GM23338 (cell line): Measurements from ENCODE around the gene NET1. TPM values are rescaled to one million over a fixed set of nuclear protein-coding genes. Genes with fewer than 3 reads are reported as not detected.

Experiments
- ATAC-seq: fragments of 200-7000 bp; cut with Tn5 transposase; 3 replicates; pipeline ENCODE4 v1.9.1; 2020
- DNase-seq: peaks from one replicate; pipeline ENCODE4 v3.0.0-alpha.2; 2015; ENCODE audit warnings: low spot score
- H2AFZ ChIP-seq: fragments of 200-600 bp; sonication (generic); 2 replicates; pipeline ENCODE4 v1.8.0; 2016; ENCODE audit warnings: antibody characterized with exemption, mild to moderate bottlenecking, moderate library complexity
- H3F3A ChIP-seq: fragments of 200-600 bp; sonication (generic); replicated peaks from 2 replicates; pipeline ENCODE4 v1.8.0; 2017; ENCODE audit warnings: antibody characterized with exemption, mixed run types, low read depth
- H3K27ac ChIP-seq: fragments of 200-600 bp; sonication (generic); 2 replicates; pipeline ENCODE4 v1.6.1; 2016; ENCODE audit warnings: low read depth
- H3K27me3 ChIP-seq: fragments of 200-600 bp; sonication (generic); 2 replicates; pipeline ENCODE4 v1.8.0; 2016; ENCODE audit warnings: mild to moderate bottlenecking, mixed run types, moderate library complexity; ENCODE audit not compliant: insufficient read depth
- H3K36me3 ChIP-seq: fragments of 200-600 bp; sonication (generic); 2 replicates; pipeline ENCODE4 v1.8.0; 2016; ENCODE audit warnings: mild to moderate bottlenecking; ENCODE audit not compliant: insufficient read depth
- H3K4me1 ChIP-seq: fragments of 200-600 bp; sonication (generic); 2 replicates; pipeline ENCODE4 v1.8.0; 2016; ENCODE audit warnings: mild to moderate bottlenecking, moderate library complexity; ENCODE audit not compliant: insufficient read depth
- H3K4me2 ChIP-seq: fragments of 200-600 bp; sonication (generic); 2 replicates; pipeline ENCODE4 v1.7.1; 2017; ENCODE audit warnings: mixed run types
- H3K4me3 ChIP-seq: fragments of 200-600 bp; sonication (generic); 2 replicates; pipeline ENCODE4 v1.6.1; 2016; ENCODE audit warnings: mixed run types
- H3K79me2 ChIP-seq: fragments of 200-600 bp; sonication (generic); replicated peaks from 2 replicates; pipeline ENCODE4 v1.8.0; 2017; ENCODE audit warnings: mild to moderate bottlenecking; ENCODE audit not compliant: insufficient read depth
- H3K9me2 ChIP-seq: fragments of 200-600 bp; sonication (generic); 2 replicates; pipeline ENCODE4 v1.8.0; 2017; ENCODE audit not compliant: insufficient read depth
- H4K20me1 ChIP-seq: fragments of 200-600 bp; sonication (generic); replicated peaks from 2 replicates; pipeline ENCODE4 v1.8.0; 2017; ENCODE audit warnings: mild to moderate bottlenecking; ENCODE audit not compliant: insufficient read depth
- H3K27ac Mint-ChIP-seq: 2 replicates; pipeline ENCODE4 v1.8.0; 2020; ENCODE audit warnings: inconsistent platforms, mild to moderate bottlenecking, moderate library complexity, mixed read lengths
- H3K27me3 Mint-ChIP-seq: 3 replicates; pipeline ENCODE4 v1.8.0; 2022; ENCODE audit warnings: low read depth, mild to moderate bottlenecking, moderate library complexity, mixed read lengths, inconsistent platforms; ENCODE audit not compliant: insufficient read depth, poor library complexity
- H3K36me3 Mint-ChIP-seq: 3 replicates; pipeline ENCODE4 v1.8.0; 2021; ENCODE audit warnings: low read depth, mild to moderate bottlenecking, inconsistent platforms, moderate library complexity, mixed read lengths
- H3K4me1 Mint-ChIP-seq: 3 replicates; pipeline ENCODE4 v1.8.0; 2020; ENCODE audit warnings: mild to moderate bottlenecking, inconsistent platforms, mixed read lengths
- H3K4me3 Mint-ChIP-seq: 3 replicates; pipeline ENCODE4 v1.8.0; 2021; ENCODE audit warnings: moderate library complexity, mild to moderate bottlenecking, inconsistent platforms, mixed read lengths
- H3K9me3 Mint-ChIP-seq: 3 replicates; pipeline ENCODE4 v1.8.0; 2020; ENCODE audit warnings: moderate library complexity, mild to moderate bottlenecking, inconsistent platforms, mixed read lengths
- CREB1 ChIP-seq: fragments of 250-450 bp; sonication (Bioruptor Pico); IDR thresholded peaks from 2 replicates; pipeline ENCODE4 v1.5.0; 2020; ENCODE audit warnings: low read depth, mild to moderate bottlenecking, moderate library complexity
- EZH2 ChIP-seq: fragments of 200-600 bp; sonication (generic); IDR thresholded peaks from one replicate; pipeline ENCODE4 v1.8.0; 2017; ENCODE audit warnings: antibody characterized with exemption, mild to moderate bottlenecking, low read depth; ENCODE audit not compliant: unreplicated experiment
- JUNB ChIP-seq: IDR thresholded peaks from one replicate; pipeline ENCODE4 v1.6.1; 2016; ENCODE audit warnings: antibody characterized with exemption; ENCODE audit not compliant: unreplicated experiment
- NANOG ChIP-seq: IDR thresholded peaks from 2 replicates; pipeline ENCODE4 v1.6.1; 2016; ENCODE audit warnings: antibody characterized with exemption, borderline replicate concordance
- REST ChIP-seq: IDR thresholded peaks from one replicate; pipeline ENCODE4 v1.6.1; 2018; ENCODE audit warnings: antibody characterized with exemption; ENCODE audit not compliant: unreplicated experiment
- ZNF114 ChIP-seq: fragments of 250-450 bp; sonication (Bioruptor Pico); IDR thresholded peaks from 2 replicates; pipeline ENCODE4 v1.5.0; 2020; ENCODE audit warnings: mild to moderate bottlenecking, moderate library complexity
- ZNF331 ChIP-seq: fragments of 250-450 bp; sonication (Bioruptor Pico); IDR thresholded peaks from 2 replicates; pipeline ENCODE4 v1.5.0; 2020; ENCODE audit warnings: low read depth, mild to moderate bottlenecking, moderate library complexity
- ZNF462 ChIP-seq: fragments of 250-450 bp; sonication (Bioruptor Pico); IDR thresholded peaks from 2 replicates; pipeline ENCODE4 v1.5.0; 2020; ENCODE audit warnings: mild to moderate bottlenecking, moderate library complexity
- polyA plus RNA-seq: library from polyadenylated mRNA; unstranded; fragments of >200 nt; fragmentation: Nextera tagmentation; extraction: Ambion mirVana; gene quantifications from 2 replicates; pipeline ENCODE4 v1.2.1, GENCODE V29; 2016
- total RNA-seq: library from RNA; depleted of rRNA; stranded (reverse); fragments of >200 nt; shearing (Covaris generic); gene quantifications from 2 replicates; pipeline ENCODE4 v1.2.3, GENCODE V29; 2014

The NET1 gene
- total and polyA plus RNA-seq, 2 experiments from 2014 or later = 47.9 to 93.9 TPM

GRCh38 chr10:5481121-5481520 lies 68.8 kb downstream of the NET1 start:
- Mint-ChIP-seq H3K4me3 (no peak overlapping the region), H3K4me1 (peaks cover 14% of the 10 kb centered on the region), H3K9me3 (peaks cover 3% of the 10 kb centered on the region; the same call in 1 of the 3 replicates), H3K27ac (no peak overlapping the region), H3K27me3 (peaks cover 26% of the 10 kb centered on the region), H3K36me3 (no peaks in the 10 kb centered on the region; the same call in 2 of the 3 replicates)
- Histone ChIP-seq H3K4me2 (no peak overlapping the region), H2AFZ (no peak overlapping the region; the same call in 1 of the 2 replicates), H3K36me3 (no peaks in the 10 kb centered on the region), H3K27ac (no peak overlapping the region), H3K4me1 (peaks cover 13% of the 10 kb centered on the region), H3K27me3 (no peaks in the 10 kb centered on the region), H3K4me3 (no peak overlapping the region), H3F3A (peaks cover 8% of the 10 kb centered on the region; the same call in 1 of the 2 replicates), H3K79me2 (no peaks in the 10 kb centered on the region), H4K20me1 (no peaks in the 10 kb centered on the region), H3K9me2 (no peaks in the 10 kb centered on the region)
- DNase-seq = no peak
- TF ChIP-seq CREB1 = no peak
- no peak for TF ChIP-seq JUNB
- no peak for TF ChIP-seq EZH2
- TF ChIP-seq ZNF331 = no peak
- no peak for TF ChIP-seq ZNF114 (CRISPR knock-in tag)
- no peak for TF ChIP-seq ZNF462 (CRISPR knock-in tag)
- TF ChIP-seq NANOG = no peak
- TF ChIP-seq REST = no peak
- ATAC-seq = no peak
